GM12891 (cell line): ENCODE measurements around the gene SLAMF6.

ENCODE experiments used
- PAX5 ChIP-seq: IDR thresholded peaks from 2 replicates; pipeline ENCODE4 v1.6.1; 2011; ENCODE audit warnings: low read length, moderate library complexity, mild to moderate bottlenecking; ENCODE audit not compliant: insufficient read depth, severe bottlenecking
- POLR2A ChIP-seq: IDR thresholded peaks from 2 replicates; pipeline ENCODE4 v1.6.1; 2011; ENCODE audit warnings: low read depth, low read length, control low read depth
- POLR2AphosphoS5 ChIP-seq: IDR thresholded peaks from 2 replicates; pipeline ENCODE4 v1.6.1; 2011; ENCODE audit warnings: low read depth, low read length, control low read depth
- SPI1 ChIP-seq: IDR thresholded peaks from 2 replicates; pipeline ENCODE4 v1.6.1; 2011; ENCODE audit warnings: low read depth, low read length, control low read depth
- TAF1 ChIP-seq: IDR thresholded peaks from 2 replicates; pipeline ENCODE4 v1.6.1; 2011; ENCODE audit warnings: low read depth, low read length, control low read depth

DNA sequence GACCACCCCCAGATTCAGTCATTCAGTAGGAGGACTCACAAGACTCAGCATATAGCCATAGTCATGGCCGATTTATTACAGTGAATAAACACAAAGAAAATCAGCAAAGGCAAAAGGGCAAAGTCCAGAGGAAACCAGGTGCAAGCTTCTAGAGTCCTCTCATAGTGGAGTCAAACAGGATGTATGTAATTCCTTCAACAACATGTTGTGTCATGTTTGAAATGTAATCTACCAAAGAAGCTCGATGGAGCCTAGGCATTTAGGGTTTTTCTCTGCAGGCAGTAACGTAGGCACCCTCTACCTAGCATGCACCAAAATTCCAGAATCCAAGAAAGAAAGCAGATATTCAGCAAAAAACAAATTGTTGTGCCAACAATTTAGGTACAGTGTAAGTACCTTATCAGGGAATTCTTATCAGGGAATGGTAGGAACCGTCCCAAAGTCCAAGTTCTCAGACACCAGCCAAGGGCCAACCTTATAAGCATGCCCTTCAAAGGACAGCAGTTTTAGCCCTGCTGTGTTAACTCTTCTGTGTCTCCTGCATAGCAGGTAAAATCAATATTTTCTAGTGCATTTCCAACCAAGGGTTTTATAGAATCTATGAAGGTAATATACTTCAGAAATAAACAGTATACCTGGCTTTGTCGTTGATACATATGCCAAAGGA is 16.1 kb upstream of the SLAMF6 start:
- TF ChIP-seq POLR2AphosphoS5 (no peak), TAF1 (no peak), POLR2A (no peak), SPI1 (no peak), PAX5 (no peak)
